CD14-positive monocyte (primary cell): ENCODE results near the gene UGT1A1. TPM values are rescaled to one million over a fixed set of nuclear protein-coding genes. Genes with fewer than 3 reads are reported as not detected.

ENCODE experiments used
- DNase-seq, 3 donors: peaks; one replicate each; pipeline ENCODE4 v3.0.0-alpha.2; 2011 to 2022
- H2AFZ ChIP-seq: 2 replicates; pipeline ENCODE4 v1.6.0; 2012; ENCODE audit warnings: mild to moderate bottlenecking, low read depth, low read length, inconsistent platforms; ENCODE audit not compliant: insufficient read depth, poor library complexity, severe bottlenecking
- H3K27ac ChIP-seq, 2 donors: 1 replicate in 1 of 2; 2 replicates in 1 of 2; pipeline ENCODE4 v1.5.1; 2012 to 2013; ENCODE audit warnings: low read length in 2 of 2, control low read depth in 1 of 2, inconsistent platforms in 1 of 2, low read depth in 1 of 2, mild to moderate bottlenecking in 1 of 2
- H3K27me3 ChIP-seq, 2 donors: one replicate each; pipeline versions ENCODE4 v1.6.0 to v1.6.1; 2011 to 2013; ENCODE audit warnings: low read length in 2 of 2; ENCODE audit not compliant: control insufficient read depth in 2 of 2, insufficient read depth in 2 of 2
- H3K36me3 ChIP-seq, 2 donors: replicated peaks in 1 of 2; 1 replicate in 1 of 2; 2 replicates in 1 of 2; pipeline versions ENCODE4 v1.5.1 to v1.6.1; 2012 to 2013; ENCODE audit warnings: low read length in 2 of 2, control low read depth in 1 of 2, inconsistent platforms in 1 of 2, mild to moderate bottlenecking in 1 of 2; ENCODE audit not compliant: insufficient read depth in 2 of 2, control insufficient read depth in 1 of 2
- H3K4me1 ChIP-seq, 2 donors: 1 replicate in 1 of 2; 2 replicates in 1 of 2; pipeline versions ENCODE4 v1.5.1 to v1.6.1; 2012 to 2013; ENCODE audit warnings: low read length in 2 of 2, control low read depth in 1 of 2, inconsistent platforms in 1 of 2, mild to moderate bottlenecking in 1 of 2, moderate library complexity in 1 of 2; ENCODE audit not compliant: insufficient read depth in 2 of 2, control insufficient read depth in 1 of 2
- H3K4me2 ChIP-seq: replicated peaks from 2 replicates; pipeline ENCODE3; 2012; ENCODE audit warnings: low read length, moderate library complexity, mild to moderate bottlenecking; ENCODE audit not compliant: poor library complexity, severe bottlenecking; ENCODE audit errors: extremely low read depth
- H3K4me3 ChIP-seq, 3 experiments: fragments of 200-600 bp in 1 of 3; sonication (generic) in 1 of 3; replicated peaks in 1 of 3; 1 replicate in 2 of 3; 2 replicates in 1 of 3; pipeline ENCODE4 v1.5.1; 2011 to 2013; ENCODE audit warnings: low read length in 3 of 3, mild to moderate bottlenecking in 3 of 3, control low read depth in 2 of 3, low read depth in 2 of 3, inconsistent platforms in 1 of 3, moderate library complexity in 1 of 3
- H3K79me2 ChIP-seq: 2 replicates; pipeline ENCODE4 v1.6.0; 2012; ENCODE audit warnings: mild to moderate bottlenecking, control low read depth, inconsistent platforms, low read length, moderate library complexity; ENCODE audit not compliant: insufficient read depth
- H3K9ac ChIP-seq: 2 replicates; pipeline ENCODE4 v1.6.0; 2017; ENCODE audit warnings: low read length, mild to moderate bottlenecking; ENCODE audit not compliant: insufficient read depth, poor library complexity, severe bottlenecking
- H3K9me3 ChIP-seq, 2 donors: replicated peaks in 1 of 2; 1 replicate in 1 of 2; 2 replicates in 1 of 2; pipeline versions ENCODE4 v1.5.1 to v1.6.1; 2012 to 2013; ENCODE audit warnings: low read length in 2 of 2, control low read depth in 1 of 2; ENCODE audit not compliant: control insufficient read depth in 1 of 2, insufficient read depth in 1 of 2
- H4K20me1 ChIP-seq: 2 replicates; pipeline ENCODE4 v1.6.0; 2012; ENCODE audit warnings: mild to moderate bottlenecking, low read length, control low read depth, moderate library complexity; ENCODE audit not compliant: insufficient read depth
- H3K27ac Mint-ChIP-seq, 7 donors: one replicate each; pipeline ENCODE4 v1.8.0; 2020; ENCODE audit warnings: mild to moderate bottlenecking in 7 of 7, mixed read lengths in 7 of 7, moderate library complexity in 6 of 7, inconsistent platforms in 2 of 7
- H3K27me3 Mint-ChIP-seq, 3 donors: one replicate each; pipeline ENCODE4 v1.8.0; 2021 to 2022; ENCODE audit warnings: low read depth in 3 of 3, mild to moderate bottlenecking in 3 of 3, mixed read lengths in 3 of 3, moderate library complexity in 3 of 3, inconsistent platforms in 1 of 3
- H3K36me3 Mint-ChIP-seq, 2 donors: one replicate each; pipeline ENCODE4 v1.8.0; 2020; ENCODE audit warnings: mixed read lengths in 2 of 2, inconsistent platforms in 1 of 2, mild to moderate bottlenecking in 1 of 2
- H3K4me1 Mint-ChIP-seq: one replicate; pipeline ENCODE4 v1.8.0; 2020; ENCODE audit warnings: mild to moderate bottlenecking, mixed read lengths
- H3K4me3 Mint-ChIP-seq, 2 donors: one replicate each; pipeline ENCODE4 v1.8.0; 2020; ENCODE audit warnings: mild to moderate bottlenecking in 2 of 2, mixed read lengths in 2 of 2, moderate library complexity in 1 of 2
- H3K9me3 Mint-ChIP-seq, 7 donors: one replicate each; pipeline ENCODE4 v1.8.0; 2020 to 2022; ENCODE audit warnings: mixed read lengths in 7 of 7, mild to moderate bottlenecking in 6 of 7, moderate library complexity in 6 of 7, inconsistent platforms in 2 of 7
- WGBS: methylation state at CpG from one replicate; pipeline ENCODE4 v1.1.5; 2013; ENCODE audit warnings: missing lambda C conversion rate; ENCODE audit not compliant: insufficient coverage; 5-methylcytosine and 5-hydroxymethylcytosine counted together
- intact Hi-C, 2 donors: fragments of 100-400 bp; cut with micrococcal nuclease; formaldehyde crosslinking; loops; one replicate each; pipeline versions ENCODE4 v1.15.0 to v1.15.1; 2023
- polyA plus RNA-seq, 3 donors: library from polyadenylated mRNA; depleted of rRNA in 1 of 3; unstranded in 2 of 3; stranded (reverse) in 1 of 3; fragments of 300-500 nt in 2 of 3; fragments of >200 nt in 1 of 3; fragmentation: Illumina TruSeq in 2 of 3; gene quantifications; 1 replicate in 2 of 3; 2 replicates in 1 of 3; pipeline ENCODE4 v1.2.3, GENCODE V29; 2012 to 2021
- TF ChIP-seq, protein P1 (sequence below): fragments of 200-600 bp; IDR thresholded peaks from one replicate; pipeline ENCODE4 v1.8.0; 2022; ENCODE audit warnings: antibody characterized with exemption, mild to moderate bottlenecking

UGT1A1 gene
- polyA plus RNA-seq, 3 donors, result not detected

DNA sequence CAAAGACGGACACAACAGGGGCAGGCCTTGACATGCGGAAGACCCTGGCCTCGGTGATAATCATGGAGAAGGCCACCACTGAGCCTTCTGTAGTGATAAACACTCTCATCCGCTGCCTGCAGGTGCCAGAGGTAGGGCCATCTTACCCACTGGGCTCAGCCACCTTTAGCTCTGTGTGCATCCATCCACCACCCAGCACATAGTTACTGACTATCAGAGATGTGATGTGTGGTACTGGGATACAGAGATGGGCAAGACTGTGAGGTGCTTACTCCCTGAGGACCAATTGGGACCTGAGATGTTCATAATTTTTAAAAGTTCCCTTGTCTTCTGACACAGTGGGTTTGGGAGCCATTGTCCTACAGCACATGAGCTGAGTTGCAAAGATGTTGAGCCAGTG is 19.7 kb downstream of the UGT1A1 start:
- Histone ChIP-seq H3K4me3 (no peak overlapping the region), H4K20me1 (no peaks in the 10 kb centered on the region), H2AFZ (no peak overlapping the region), H3K9me3 (peaks cover 14 to 22% of the 10 kb centered on the region in 2 donors), H3K9ac (no peak overlapping the region), H3K4me1 (no peaks in the 10 kb centered on the region), H3K79me2 (no peaks in the 10 kb centered on the region), H3K27ac (no peak overlapping the region), H3K36me3 (no peaks in the 10 kb centered on the region), H3K27me3 (no peaks in the 10 kb centered on the region), H3K4me2 (no peak overlapping the region)
- intact Hi-C loops, result no loop called here
- no peaks in the 10 kb centered on the region for H3K36me3 Mint-ChIP-seq
- no peak for DNase-seq
- TF ChIP-seq, protein P1, sequence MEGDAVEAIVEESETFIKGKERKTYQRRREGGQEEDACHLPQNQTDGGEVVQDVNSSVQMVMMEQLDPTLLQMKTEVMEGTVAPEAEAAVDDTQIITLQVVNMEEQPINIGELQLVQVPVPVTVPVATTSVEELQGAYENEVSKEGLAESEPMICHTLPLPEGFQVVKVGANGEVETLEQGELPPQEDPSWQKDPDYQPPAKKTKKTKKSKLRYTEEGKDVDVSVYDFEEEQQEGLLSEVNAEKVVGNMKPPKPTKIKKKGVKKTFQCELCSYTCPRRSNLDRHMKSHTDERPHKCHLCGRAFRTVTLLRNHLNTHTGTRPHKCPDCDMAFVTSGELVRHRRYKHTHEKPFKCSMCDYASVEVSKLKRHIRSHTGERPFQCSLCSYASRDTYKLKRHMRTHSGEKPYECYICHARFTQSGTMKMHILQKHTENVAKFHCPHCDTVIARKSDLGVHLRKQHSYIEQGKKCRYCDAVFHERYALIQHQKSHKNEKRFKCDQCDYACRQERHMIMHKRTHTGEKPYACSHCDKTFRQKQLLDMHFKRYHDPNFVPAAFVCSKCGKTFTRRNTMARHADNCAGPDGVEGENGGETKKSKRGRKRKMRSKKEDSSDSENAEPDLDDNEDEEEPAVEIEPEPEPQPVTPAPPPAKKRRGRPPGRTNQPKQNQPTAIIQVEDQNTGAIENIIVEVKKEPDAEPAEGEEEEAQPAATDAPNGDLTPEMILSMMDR, result no peak
- no peak overlapping the region for H3K27ac Mint-ChIP-seq
- no peak overlapping the region for H3K4me3 Mint-ChIP-seq
- H3K27me3 Mint-ChIP-seq, result peaks cover 0 to 5% (median 4%) of the 10 kb centered on the region in 3 donors
- H3K4me1 Mint-ChIP-seq, result no peaks in the 10 kb centered on the region
- 97% methylated on average over 3 of the region's 4 CpGs for WGBS
- H3K9me3 Mint-ChIP-seq, result peaks cover 14 to 41% (median 19%) of the 10 kb centered on the region in 7 donors

DNA sequence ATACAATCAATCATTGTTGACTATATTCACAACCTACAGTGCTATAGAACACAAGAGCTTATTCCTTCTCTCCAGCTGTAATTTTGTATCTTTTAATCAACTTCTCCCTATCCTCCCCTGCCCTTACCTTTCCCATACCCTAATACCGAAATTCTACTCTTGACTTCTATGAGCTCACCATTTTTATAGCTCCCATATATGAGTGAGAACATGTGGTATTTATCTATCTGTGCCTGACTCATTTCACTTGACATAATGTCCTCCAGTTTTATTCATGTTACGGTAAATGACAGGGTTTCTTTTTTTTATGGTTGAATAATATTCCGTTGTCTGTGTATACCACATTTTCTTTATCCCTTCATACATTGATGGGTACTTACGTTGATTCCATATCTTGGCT is 20.7 kb downstream of the UGT1A1 start:
- Mint-ChIP-seq H3K4me1 (no peaks in the 10 kb centered on the region), H3K27me3 (peaks cover 0 to 5% (median 2%) of the 10 kb centered on the region in 3 donors), H3K9me3 (peaks cover 12 to 39% (median 18%) of the 10 kb centered on the region in 7 donors), H3K27ac (no peak overlapping the region), H3K4me3 (no peak overlapping the region), H3K36me3 (no peaks in the 10 kb centered on the region)
- Histone ChIP-seq H3K4me3 (no peak overlapping the region), H4K20me1 (no peaks in the 10 kb centered on the region), H3K9ac (no peak overlapping the region), H3K27ac (no peak overlapping the region), H3K4me1 (no peaks in the 10 kb centered on the region), H3K36me3 (no peaks in the 10 kb centered on the region), H3K9me3 (peaks cover 9 to 20% of the 10 kb centered on the region in 2 donors), H3K4me2 (no peak overlapping the region), H3K27me3 (no peaks in the 10 kb centered on the region), H2AFZ (no peak overlapping the region), H3K79me2 (no peaks in the 10 kb centered on the region)
- DNase-seq, result no peak
- intact Hi-C loops, result no loop called here
- TF ChIP-seq, protein P1, result no peak
- no CpG with 5 or more reads among the region's 4 CpGs for WGBS
